Ovary (tissue), 9 donors: Measurements from ENCODE around the gene CENPE. TPM values are rescaled to one million over a fixed set of nuclear protein-coding genes. Genes with fewer than 3 reads are reported as not detected.

Experiments
- DNase-seq, 5 donors: peaks; one replicate each; pipeline ENCODE4 v3.0.0-alpha.2; 2019 to 2020
- H3K27ac ChIP-seq, 2 donors: fragments of 200-600 bp; one replicate each; pipeline versions ENCODE4 v1.5.1 to v1.8.0; 2019 to 2022
- H3K27me3 ChIP-seq: fragments of 200-600 bp; one replicate; pipeline ENCODE4 v1.8.0; 2022
- H3K36me3 ChIP-seq: fragments of 200-600 bp; sonication (generic); one replicate; pipeline ENCODE4 v1.5.1; 2019
- H3K4me1 ChIP-seq: one replicate; pipeline ENCODE4 v1.8.1; 2013; ENCODE audit warnings: mild to moderate bottlenecking, moderate library complexity; ENCODE audit not compliant: insufficient read depth
- H3K4me3 ChIP-seq: fragments of 200-600 bp; sonication (generic); one replicate; pipeline ENCODE4 v1.5.1; 2017
- H3K9me3 ChIP-seq, 2 donors: fragments of 200-600 bp in 1 of 2; sonication (generic) in 1 of 2; one replicate each; pipeline versions ENCODE4 v1.5.1 to v1.8.1; 2013 to 2019; ENCODE audit warnings: mild to moderate bottlenecking in 1 of 2, moderate library complexity in 1 of 2
- EP300 ChIP-seq: sonication (generic); formaldehyde crosslinking; IDR thresholded peaks from one replicate; pipeline ENCODE4 v1.6.1; 2017; ENCODE audit warnings: antibody characterized with exemption
- POLR2A ChIP-seq: fragments of 450-650 bp; IDR thresholded peaks from one replicate; pipeline ENCODE4 v1.6.1; 2017; ENCODE audit warnings: antibody characterized with exemption, mild to moderate bottlenecking, moderate library complexity
- WGBS, 3 donors: extraction: QIAGEN DNeasy Blood & Tissue Kit in 1 of 3; methylation state at CpG; one replicate each; pipeline versions ENCODE4 v1.1.5 to v1.1.7; 2013 to 2017; 5-methylcytosine and 5-hydroxymethylcytosine counted together
- intact Hi-C, 4 donors: fragments of 100-400 bp; cut with DNase I; formaldehyde crosslinking; loops; one replicate each; pipeline versions ENCODE4 v1.11.0 to v1.15.1; 2022 to 2023
- polyA plus RNA-seq, 2 donors: library from polyadenylated mRNA; stranded (reverse); fragments of 200-250 nt in 1 of 2; fragments of 350-450 nt in 1 of 2; fragmentation: Illumina TruSeq in 1 of 2; extraction: RNeasy Lipid Tissue Mini Kit (QIAGEN cat#74804) in 1 of 2; gene quantifications; one replicate each; pipeline ENCODE4 v1.2.3, GENCODE V29; 2013 to 2014
- total RNA-seq, 7 donors: library from RNA; depleted of rRNA in 2 of 7; stranded (reverse); fragments of >200 nt in 2 of 7; fragmentation: NEBNext Ultra II Directional in 3 of 7; extraction: Animal tissue kit (Norgen Biotek cat#: 25700) in 3 of 7; gene quantifications; one replicate each; pipeline versions ENCODE4 v1.1.0 to v1.2.4, GENCODE V29; 2016 to 2023
- TF ChIP-seq, protein P1 (sequence below), 3 donors: fragments of 450-650 bp in 2 of 3; fragments of 200-600 bp in 1 of 3; IDR thresholded peaks; one replicate each; pipeline versions ENCODE4 v1.5.1 to v1.8.0; 2016 to 2022; ENCODE audit warnings: antibody characterized with exemption in 3 of 3, mild to moderate bottlenecking in 1 of 3
- donor health status: DM: no; HTN: no; CAD: no; lungs with moderate emphysema.
- donor health status: DM: no; HTN: no; CAD: no.
- donor health status: Bipolar disorder and iron deficiency.
- donor health status: DM: yes; HTN: yes; CAD: no.
- donor health status: DM: no; HTN: no; CAD: no.
- donor health status: DM: yes; HTN: yes; CAD: no.

CENPE gene
- total and polyA plus RNA-seq, 9 donors: 0.23 to 2.5 (median 0.60) TPM

DNA sequence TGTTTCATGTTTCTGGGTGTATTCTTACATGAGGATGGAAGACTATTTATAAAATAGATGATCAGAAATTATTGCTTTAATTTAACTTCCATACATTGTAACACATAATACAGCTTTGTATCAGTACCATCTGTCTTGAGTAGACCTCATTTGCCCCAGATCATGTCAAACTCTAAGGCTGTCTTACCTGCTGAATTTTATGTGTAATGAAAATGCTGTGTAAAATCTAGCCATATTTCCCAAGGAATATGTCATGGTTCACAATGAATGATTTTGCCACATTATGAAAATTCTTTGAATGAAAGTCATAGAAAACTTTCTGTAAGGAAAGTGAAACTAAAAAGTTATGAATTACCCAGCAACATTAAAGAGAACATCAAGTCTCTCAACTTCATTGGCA, 105.9 kb downstream of the CENPE start:
- Histone ChIP-seq H3K9me3 (no peaks in the 10 kb centered on the region), H3K4me1 (peaks cover 4% of the 10 kb centered on the region), H3K4me3 (no peak overlapping the region), H3K36me3 (no peaks in the 10 kb centered on the region), H3K27me3 (no peaks in the 10 kb centered on the region), H3K27ac (no peak overlapping the region)
- DNase-seq: no peak
- intact Hi-C loops: loop anchor here in 3 of 4 donors (10.0 kb wide), 2 partner anchors 467 to 657 kb away; no protein-coding TSS in a partner anchor
- TF ChIP-seq EP300: no peak
- no peak for TF ChIP-seq POLR2A
- TF ChIP-seq, protein P1, sequence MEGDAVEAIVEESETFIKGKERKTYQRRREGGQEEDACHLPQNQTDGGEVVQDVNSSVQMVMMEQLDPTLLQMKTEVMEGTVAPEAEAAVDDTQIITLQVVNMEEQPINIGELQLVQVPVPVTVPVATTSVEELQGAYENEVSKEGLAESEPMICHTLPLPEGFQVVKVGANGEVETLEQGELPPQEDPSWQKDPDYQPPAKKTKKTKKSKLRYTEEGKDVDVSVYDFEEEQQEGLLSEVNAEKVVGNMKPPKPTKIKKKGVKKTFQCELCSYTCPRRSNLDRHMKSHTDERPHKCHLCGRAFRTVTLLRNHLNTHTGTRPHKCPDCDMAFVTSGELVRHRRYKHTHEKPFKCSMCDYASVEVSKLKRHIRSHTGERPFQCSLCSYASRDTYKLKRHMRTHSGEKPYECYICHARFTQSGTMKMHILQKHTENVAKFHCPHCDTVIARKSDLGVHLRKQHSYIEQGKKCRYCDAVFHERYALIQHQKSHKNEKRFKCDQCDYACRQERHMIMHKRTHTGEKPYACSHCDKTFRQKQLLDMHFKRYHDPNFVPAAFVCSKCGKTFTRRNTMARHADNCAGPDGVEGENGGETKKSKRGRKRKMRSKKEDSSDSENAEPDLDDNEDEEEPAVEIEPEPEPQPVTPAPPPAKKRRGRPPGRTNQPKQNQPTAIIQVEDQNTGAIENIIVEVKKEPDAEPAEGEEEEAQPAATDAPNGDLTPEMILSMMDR (IDR thresholded peaks at IDR 0.05): no peak

DNA sequence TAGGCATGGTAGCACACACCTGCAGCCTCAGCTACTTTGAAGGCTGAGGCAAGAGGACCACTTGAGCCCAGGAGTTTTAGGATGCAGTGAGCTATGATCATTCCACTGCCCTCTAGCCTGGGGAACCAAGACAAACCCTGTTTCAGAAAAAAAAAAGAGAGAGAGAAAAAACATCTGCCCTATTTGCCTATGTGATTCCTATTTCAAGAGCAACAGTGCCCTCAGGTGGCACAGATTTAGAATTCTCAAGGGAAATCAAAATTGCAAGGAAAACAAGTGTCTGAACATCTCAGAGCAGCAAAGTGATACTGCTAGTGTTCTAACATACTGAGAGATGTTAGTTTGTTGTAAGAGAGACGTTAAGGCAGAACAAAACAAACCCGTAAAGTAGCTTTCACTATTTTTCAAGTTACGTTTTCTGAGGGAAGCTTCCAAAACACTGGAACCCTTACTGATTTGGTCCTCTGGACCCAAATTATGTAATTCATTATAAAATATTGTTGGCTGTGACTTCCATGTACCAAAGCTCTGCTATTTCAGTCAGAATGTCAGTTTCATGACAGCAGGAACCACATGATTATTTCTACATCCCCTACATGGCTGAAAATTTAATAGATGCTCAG, 106.4 kb downstream of the CENPE start:
- peak in 1 of 5 donors; percentile 25 for DNase-seq
- intact Hi-C loops: loop anchor here in 3 of 4 donors (10.0 kb wide), 2 partner anchors 467 to 657 kb away; no protein-coding TSS in a partner anchor
- H3K4me1 ChIP-seq: peaks cover 3% of the 10 kb centered on the region
- TF ChIP-seq EP300: no peak
- TF ChIP-seq, protein P1 (IDR thresholded peaks at IDR 0.05): peak in 2 of 3 donors; percentile 32 to 41
- no peaks in the 10 kb centered on the region for H3K27me3 ChIP-seq
- no peaks in the 10 kb centered on the region for H3K36me3 ChIP-seq
- H3K9me3 ChIP-seq: no peaks in the 10 kb centered on the region
- no peak overlapping the region for H3K4me3 ChIP-seq
- H3K27ac ChIP-seq: no peak overlapping the region
- 43 to 51% (median 45%) methylated on average over 3 of the region's 3 CpGs for WGBS, 3 donors

DNA sequence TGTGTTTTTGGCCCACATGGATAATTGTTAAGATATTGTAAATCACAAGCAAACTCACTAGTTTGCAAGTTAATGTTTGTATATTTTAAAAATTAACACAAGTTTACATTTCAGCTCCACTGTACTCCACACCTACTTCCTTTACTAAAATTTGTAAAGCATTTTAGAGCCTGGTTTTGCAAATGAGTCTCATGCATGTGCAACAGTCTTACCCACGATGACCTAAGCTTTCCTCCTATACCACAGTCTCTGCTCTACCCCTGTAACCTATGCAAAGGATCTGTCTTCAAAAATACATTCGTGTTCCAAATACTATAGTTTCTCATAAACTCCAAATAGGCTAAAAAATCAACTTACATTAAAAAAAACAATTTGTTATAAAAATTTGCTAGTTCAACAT, 108.7 kb downstream of the CENPE start:
- Histone ChIP-seq H3K27me3 (no peaks in the 10 kb centered on the region), H3K4me3 (no peak overlapping the region), H3K4me1 (no peaks in the 10 kb centered on the region), H3K9me3 (no peaks in the 10 kb centered on the region), H3K36me3 (no peaks in the 10 kb centered on the region), H3K27ac (no peak overlapping the region)
- TF ChIP-seq POLR2A: no peak
- TF ChIP-seq EP300: no peak
- TF ChIP-seq, protein P1 (IDR thresholded peaks at IDR 0.05): no peak
- 91 to 95% (median 92%) methylated on average over 2 of the region's 2 CpGs for WGBS, 3 donors
- no peak for DNase-seq
- intact Hi-C loops: no loop called here

DNA sequence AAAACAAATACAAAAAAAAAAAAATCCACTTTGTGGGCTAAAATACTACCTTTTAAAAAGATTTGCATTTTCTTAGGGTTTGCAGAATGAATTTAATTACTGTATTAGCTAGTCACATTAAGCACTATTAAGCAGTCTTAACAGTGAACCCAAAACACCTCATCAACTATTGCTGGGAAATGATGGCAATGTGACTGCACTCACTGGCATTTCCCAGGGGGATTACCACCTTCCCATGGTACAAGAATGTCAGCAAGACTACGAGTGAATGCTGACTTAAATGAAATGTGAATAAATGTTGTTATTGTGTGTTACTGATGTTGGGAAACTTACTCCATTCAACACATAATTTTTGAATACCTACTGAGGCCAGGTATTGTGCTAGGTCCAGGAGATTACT, 111.6 kb downstream of the CENPE start:
- TF ChIP-seq, protein P1 (IDR thresholded peaks at IDR 0.05): no peak
- TF ChIP-seq EP300 (no peak), POLR2A (no peak)
- no peak overlapping the region for H3K4me3 ChIP-seq
- H3K9me3 ChIP-seq: no peaks in the 10 kb centered on the region
- H3K27ac ChIP-seq: no peak overlapping the region
- no peaks in the 10 kb centered on the region for H3K4me1 ChIP-seq
- intact Hi-C loops: no loop called here
- no peaks in the 10 kb centered on the region for H3K27me3 ChIP-seq
- no peaks in the 10 kb centered on the region for H3K36me3 ChIP-seq
- no peak for DNase-seq
- 78 to 86% (median 78%) methylated on average over 1 of the region's 1 CpG for WGBS, 3 donors
